ENCODE data around the gene PDE1A. TPM values are rescaled to one million over a fixed set of nuclear protein-coding genes. Genes with fewer than 3 reads are reported as not detected.

The PDE1A gene
- total RNA-seq, 1 experiment from 2014 or later = not detected

DNA sequence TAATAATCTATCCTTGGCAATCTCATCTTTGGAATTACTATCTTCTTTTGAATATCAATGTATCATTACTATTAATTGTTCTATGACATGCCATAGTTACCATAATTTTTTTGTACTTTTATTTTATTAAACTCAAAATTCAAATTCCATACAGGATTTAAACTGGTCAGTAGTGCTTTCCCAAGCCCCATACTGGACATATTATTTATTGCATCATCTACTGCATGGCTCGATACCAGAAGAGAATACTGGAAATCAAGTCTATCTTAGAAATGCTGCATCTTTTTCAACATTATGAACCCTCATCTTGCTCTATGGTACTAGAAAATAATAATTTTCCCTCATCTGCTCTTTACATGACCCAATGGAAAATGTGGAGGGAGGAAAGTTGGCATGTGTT lies 9.4 kb upstream of the PDE1A start:
- intact Hi-C loops (cut with micrococcal nuclease; ENCODE audit: unreplicated experiment) = no loop called here
- ChIA-PET POLR2A (no interaction called here), CTCF (no interaction called here)
- Histone ChIP-seq H3K36me3 (ENCODE audit: control insufficient read depth, insufficient read depth, low read length) (no peaks in the 10 kb centered on the region), H3K9me3 (no peaks in the 10 kb centered on the region), H3K27me3 (replicated peaks; ENCODE audit: control insufficient read depth, insufficient read depth, low read length) (no peaks in the 10 kb centered on the region), H3K4me1 (no peaks in the 10 kb centered on the region), H3K4me3 (ENCODE audit: low read depth, low read length) (no peak overlapping the region)
- no peaks in the 10 kb centered on the region for H3K36me3 Mint-ChIP-seq (ENCODE audit: insufficient read depth, unreplicated experiment)
- no peak overlapping the region for H3K27ac Mint-ChIP-seq (ENCODE audit: unreplicated experiment)
- H3K4me3 Mint-ChIP-seq (ENCODE audit: unreplicated experiment) = no peak overlapping the region
- TF ChIP-seq, protein P1, sequence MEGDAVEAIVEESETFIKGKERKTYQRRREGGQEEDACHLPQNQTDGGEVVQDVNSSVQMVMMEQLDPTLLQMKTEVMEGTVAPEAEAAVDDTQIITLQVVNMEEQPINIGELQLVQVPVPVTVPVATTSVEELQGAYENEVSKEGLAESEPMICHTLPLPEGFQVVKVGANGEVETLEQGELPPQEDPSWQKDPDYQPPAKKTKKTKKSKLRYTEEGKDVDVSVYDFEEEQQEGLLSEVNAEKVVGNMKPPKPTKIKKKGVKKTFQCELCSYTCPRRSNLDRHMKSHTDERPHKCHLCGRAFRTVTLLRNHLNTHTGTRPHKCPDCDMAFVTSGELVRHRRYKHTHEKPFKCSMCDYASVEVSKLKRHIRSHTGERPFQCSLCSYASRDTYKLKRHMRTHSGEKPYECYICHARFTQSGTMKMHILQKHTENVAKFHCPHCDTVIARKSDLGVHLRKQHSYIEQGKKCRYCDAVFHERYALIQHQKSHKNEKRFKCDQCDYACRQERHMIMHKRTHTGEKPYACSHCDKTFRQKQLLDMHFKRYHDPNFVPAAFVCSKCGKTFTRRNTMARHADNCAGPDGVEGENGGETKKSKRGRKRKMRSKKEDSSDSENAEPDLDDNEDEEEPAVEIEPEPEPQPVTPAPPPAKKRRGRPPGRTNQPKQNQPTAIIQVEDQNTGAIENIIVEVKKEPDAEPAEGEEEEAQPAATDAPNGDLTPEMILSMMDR (IDR thresholded peaks at IDR 0.05; ENCODE audit: insufficient read depth in 1 of 2, low read depth in 1 of 2, low read length in 1 of 2, severe bottlenecking in 1 of 2, unreplicated experiment in 1 of 2) = no peak
- DNase-seq = no peak
- H3K4me1 Mint-ChIP-seq (ENCODE audit: low read depth, unreplicated experiment) = no peaks in the 10 kb centered on the region
- no peaks in the 10 kb centered on the region for H3K9me3 Mint-ChIP-seq (ENCODE audit: unreplicated experiment)
- peaks cover 4% of the 10 kb centered on the region for H3K27me3 Mint-ChIP-seq (ENCODE audit: insufficient read depth, unreplicated experiment)
- BruUV-seq (replicated peaks) = no TSS peak

DNA sequence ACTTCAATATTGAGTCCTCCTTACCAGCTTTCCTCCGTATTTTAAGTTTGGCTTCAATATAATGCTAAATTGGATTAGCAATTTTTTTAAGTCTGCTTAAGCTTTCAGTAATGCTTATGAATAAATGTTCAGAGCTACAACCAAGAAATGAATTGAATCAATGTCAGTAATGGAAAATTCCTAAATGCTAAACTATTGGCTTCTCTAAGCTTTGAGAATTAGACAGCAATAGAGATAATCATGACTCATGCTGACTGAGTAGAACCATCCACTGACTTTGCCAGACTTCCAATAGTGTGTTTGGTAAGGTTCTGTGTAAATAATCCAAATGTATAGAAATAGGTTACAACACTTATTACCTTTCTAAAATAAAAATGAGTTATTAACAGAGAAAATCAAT lies 8.9 kb upstream of the PDE1A start:
- intact Hi-C loops (cut with micrococcal nuclease; ENCODE audit: unreplicated experiment) = no loop called here
- H3K4me1 Mint-ChIP-seq (ENCODE audit: low read depth, unreplicated experiment) = no peaks in the 10 kb centered on the region
- no peaks in the 10 kb centered on the region for H3K36me3 Mint-ChIP-seq (ENCODE audit: insufficient read depth, unreplicated experiment)
- POLR2A ChIA-PET = no interaction called here
- H3K36me3 ChIP-seq (ENCODE audit: control insufficient read depth, insufficient read depth, low read length) = no peaks in the 10 kb centered on the region
- no peak overlapping the region for H3K4me3 ChIP-seq (ENCODE audit: low read depth, low read length)
- no peak for DNase-seq
- H3K9me3 ChIP-seq = no peaks in the 10 kb centered on the region
- CTCF ChIA-PET = no interaction called here
- H3K4me1 ChIP-seq = no peaks in the 10 kb centered on the region
- H3K9me3 Mint-ChIP-seq (ENCODE audit: unreplicated experiment) = no peaks in the 10 kb centered on the region
- H3K27me3 Mint-ChIP-seq (ENCODE audit: insufficient read depth, unreplicated experiment) = peaks cover 4% of the 10 kb centered on the region
- H3K27me3 ChIP-seq (replicated peaks; ENCODE audit: control insufficient read depth, insufficient read depth, low read length) = no peaks in the 10 kb centered on the region
- no peak overlapping the region for H3K4me3 Mint-ChIP-seq (ENCODE audit: unreplicated experiment)
- H3K27ac Mint-ChIP-seq (ENCODE audit: unreplicated experiment) = no peak overlapping the region
- TF ChIP-seq, protein P1 (IDR thresholded peaks at IDR 0.05; ENCODE audit: insufficient read depth in 1 of 2, low read depth in 1 of 2, low read length in 1 of 2, severe bottlenecking in 1 of 2, unreplicated experiment in 1 of 2) = no peak
- no TSS peak for BruUV-seq (replicated peaks)

DNA sequence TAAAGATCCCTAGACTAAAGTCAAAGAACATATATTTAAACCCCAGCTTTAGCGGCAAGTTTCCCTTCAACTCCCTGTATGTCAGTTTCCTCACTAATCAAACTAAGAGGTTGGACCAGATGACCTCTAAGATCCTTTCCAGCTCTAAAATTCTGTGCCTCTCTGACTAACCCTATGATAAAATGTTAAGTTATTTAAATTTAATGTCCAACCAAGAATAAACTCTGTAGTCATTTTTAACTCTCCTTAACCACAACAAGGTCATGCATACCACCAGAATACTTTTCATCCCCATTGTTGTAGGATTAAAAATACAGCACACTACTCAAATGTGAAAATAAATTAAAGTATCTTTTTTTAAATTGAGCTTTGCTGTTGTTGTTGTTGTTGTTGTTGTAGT lies 5.2 kb upstream of the PDE1A start:
- TF ChIP-seq, protein P1 (IDR thresholded peaks at IDR 0.05; ENCODE audit: insufficient read depth in 1 of 2, low read depth in 1 of 2, low read length in 1 of 2, severe bottlenecking in 1 of 2, unreplicated experiment in 1 of 2) = no peak
- Histone ChIP-seq H3K36me3 (ENCODE audit: control insufficient read depth, insufficient read depth, low read length) (no peaks in the 10 kb centered on the region), H3K27me3 (replicated peaks; ENCODE audit: control insufficient read depth, insufficient read depth, low read length) (no peaks in the 10 kb centered on the region), H3K4me1 (no peaks in the 10 kb centered on the region), H3K9me3 (no peaks in the 10 kb centered on the region), H3K4me3 (ENCODE audit: low read depth, low read length) (no peak overlapping the region)
- H3K27me3 Mint-ChIP-seq (ENCODE audit: insufficient read depth, unreplicated experiment) = peaks cover 4% of the 10 kb centered on the region
- no TSS peak for BruUV-seq (replicated peaks)
- ChIA-PET CTCF (no interaction called here), POLR2A (no interaction called here)
- DNase-seq = no peak
- no peak overlapping the region for H3K27ac Mint-ChIP-seq (ENCODE audit: unreplicated experiment)
- intact Hi-C loops (cut with micrococcal nuclease; ENCODE audit: unreplicated experiment) = no loop called here
- H3K4me3 Mint-ChIP-seq (ENCODE audit: unreplicated experiment) = no peak overlapping the region
- H3K4me1 Mint-ChIP-seq (ENCODE audit: low read depth, unreplicated experiment) = no peaks in the 10 kb centered on the region
- no peaks in the 10 kb centered on the region for H3K36me3 Mint-ChIP-seq (ENCODE audit: insufficient read depth, unreplicated experiment)
- H3K9me3 Mint-ChIP-seq (ENCODE audit: unreplicated experiment) = no peaks in the 10 kb centered on the region
